ENCODE data around the gene CFAP20. TPM values are rescaled to one million over a fixed set of nuclear protein-coding genes. Genes with fewer than 3 reads are reported as not detected.
"Not testable (repeated sequence)": the region's sequence is repeated elsewhere in the genome, so short reads cannot be mapped to it uniquely, and the experiment has no call there.

Gene CFAP20
- total and polyA plus RNA-seq, 2 donors: 39.8 to 51.2 TPM

GRCh38 chr16:58084635-58085034 is 44.5 kb downstream of the CFAP20 start:
- Histone ChIP-seq H3K27ac (ENCODE audit: low read depth) (no peak overlapping the region), H3K4me1 (ENCODE audit: insufficient read depth) (no peaks in the 10 kb centered on the region), H3K4me3 (ENCODE audit: low read depth, low read length) (no peak overlapping the region), H3K36me3 (ENCODE audit: insufficient read depth) (no peaks in the 10 kb centered on the region)
- WGBS: 81% methylated on average over 6 of the region's 6 CpGs
- no peak for DNase-seq (ENCODE audit: extremely low spot score)

- DNase-seq (ENCODE audit: extremely low spot score): no peak
- Histone ChIP-seq H3K4me1 (ENCODE audit: insufficient read depth) (no peaks in the 10 kb centered on the region), H3K4me3 (ENCODE audit: low read depth, low read length) (no peak overlapping the region), H3K36me3 (ENCODE audit: insufficient read depth) (no peaks in the 10 kb centered on the region), H3K27ac (ENCODE audit: low read depth) (no peak overlapping the region)
Measured at GRCh38 chr16:58082381-58082780, 46.8 kb downstream of the CFAP20 start.

GRCh38 chr16:58080657-58081056 is 48.5 kb downstream of the CFAP20 start:
- H3K36me3 ChIP-seq (ENCODE audit: insufficient read depth); H3K4me3 ChIP-seq (ENCODE audit: low read depth, low read length); DNase-seq (ENCODE audit: extremely low spot score); H3K27ac ChIP-seq (ENCODE audit: low read depth); H3K4me1 ChIP-seq (ENCODE audit: insufficient read depth): not testable (repeated sequence)
- WGBS: 85% methylated on average over 5 of the region's 5 CpGs

- DNase-seq (ENCODE audit: extremely low spot score): no peak
- 81% methylated on average over 8 of the region's 8 CpGs for WGBS
- H3K27ac ChIP-seq (ENCODE audit: low read depth): no peak overlapping the region
- H3K4me1 ChIP-seq (ENCODE audit: insufficient read depth): no peaks in the 10 kb centered on the region
- H3K36me3 ChIP-seq (ENCODE audit: insufficient read depth): no peaks in the 10 kb centered on the region
- no peak overlapping the region for H3K4me3 ChIP-seq (ENCODE audit: low read depth, low read length)
Measured at GRCh38 chr16:58077796-58078195, 51.4 kb downstream of the CFAP20 start.

GRCh38 chr16:58076514-58076913 is 52.7 kb downstream of the CFAP20 start:
- 91% methylated on average over 1 of the region's 1 CpG for WGBS
- Histone ChIP-seq H3K27ac (ENCODE audit: low read depth) (no peak overlapping the region), H3K4me1 (ENCODE audit: insufficient read depth) (no peaks in the 10 kb centered on the region), H3K4me3 (ENCODE audit: low read depth, low read length) (no peak overlapping the region), H3K36me3 (ENCODE audit: insufficient read depth) (no peaks in the 10 kb centered on the region)
- no peak for DNase-seq (ENCODE audit: extremely low spot score)

GRCh38 chr16:58074657-58075056 is 54.5 kb downstream of the CFAP20 start:
- H3K27ac ChIP-seq (ENCODE audit: low read depth): no peak overlapping the region
- no peak for DNase-seq (ENCODE audit: extremely low spot score)
- no peak overlapping the region for H3K4me3 ChIP-seq (ENCODE audit: low read depth, low read length)
- WGBS: 97% methylated on average over 4 of the region's 4 CpGs
- no peaks in the 10 kb centered on the region for H3K36me3 ChIP-seq (ENCODE audit: insufficient read depth)
- no peaks in the 10 kb centered on the region for H3K4me1 ChIP-seq (ENCODE audit: insufficient read depth)

- not testable (repeated sequence) for H3K36me3 ChIP-seq (ENCODE audit: insufficient read depth); H3K4me1 ChIP-seq (ENCODE audit: insufficient read depth); H3K4me3 ChIP-seq (ENCODE audit: low read depth, low read length); H3K27ac ChIP-seq (ENCODE audit: low read depth); DNase-seq (ENCODE audit: extremely low spot score)
- WGBS: 97% methylated on average over 2 of the region's 2 CpGs
Measured at GRCh38 chr16:58073086-58073485, 56.1 kb downstream of the CFAP20 start.

- H3K36me3 ChIP-seq (ENCODE audit: insufficient read depth); H3K4me3 ChIP-seq (ENCODE audit: low read depth, low read length); DNase-seq (ENCODE audit: extremely low spot score); H3K4me1 ChIP-seq (ENCODE audit: insufficient read depth); H3K27ac ChIP-seq (ENCODE audit: low read depth): not testable (repeated sequence)
- WGBS: 86% methylated on average over 5 of the region's 5 CpGs
Measured at GRCh38 chr16:58072134-58072533, 57.0 kb downstream of the CFAP20 start.

- Histone ChIP-seq H3K4me1 (ENCODE audit: insufficient read depth) (no peaks in the 10 kb centered on the region), H3K27ac (ENCODE audit: low read depth) (no peak overlapping the region), H3K4me3 (ENCODE audit: low read depth, low read length) (no peak overlapping the region), H3K36me3 (ENCODE audit: insufficient read depth) (no peaks in the 10 kb centered on the region)
- 96% methylated on average over 4 of the region's 4 CpGs for WGBS
- DNase-seq (ENCODE audit: extremely low spot score): no peak
Measured at GRCh38 chr16:58070585-58070984, 58.6 kb downstream of the CFAP20 start.

Small RNA genes within 50 kb of the gene (small RNA-seq; reads per million reads assigned to genes)
- not detected for gene RF00019

Other genes starting within 250 kb of the CFAP20 start
- gene CNGB1, start 158.3 kb downstream of the CFAP20 start, total RNA-seq: 0.16 TPM
- not detected for gene CNGB1, start 158.3 kb downstream of the CFAP20 start, polyA plus RNA-seq
- gene ZNF319, start 128.7 kb downstream of the CFAP20 start, total RNA-seq: 3.8 TPM
- gene ZNF319, start 128.7 kb downstream of the CFAP20 start, polyA plus RNA-seq: 11.4 TPM
- gene USB1, start 128.0 kb downstream of the CFAP20 start, total RNA-seq: 7.6 TPM
- gene USB1, start 128.0 kb downstream of the CFAP20 start, polyA plus RNA-seq: 55.3 TPM
- 10.6 TPM for gene MMP15, start 103.6 kb downstream of the CFAP20 start, total RNA-seq
- gene MMP15, start 103.6 kb downstream of the CFAP20 start, polyA plus RNA-seq: 11.1 TPM
- gene CSNK2A2, start 68.7 kb upstream of the CFAP20 start, total RNA-seq: 35.8 TPM
- gene CSNK2A2, start 68.7 kb upstream of the CFAP20 start, polyA plus RNA-seq: 35.4 TPM
- not detected for gene PRSS54, start 165.6 kb upstream of the CFAP20 start, total RNA-seq
- not detected for gene PRSS54, start 165.6 kb upstream of the CFAP20 start, polyA plus RNA-seq